Measurements from ENCODE around the gene ACACB.

ACACB gene

GRCh38 chr12:109258607-109259544, 142.5 kb downstream of the ACACB start:
- DNase-seq: no peak

- DNase-seq: no peak
These were observed 143.1 kb downstream of the ACACB start for GRCh38 chr12:109259545-109259895.

- DNase-seq: no peak
These were observed 144.7 kb downstream of the ACACB start for GRCh38 chr12:109261087-109261486.

- DNase-seq: no peak
These were observed 145.6 kb downstream of the ACACB start for GRCh38 chr12:109261939-109262338.

GRCh38 chr12:109263439-109263838, 147.1 kb downstream of the ACACB start:
- DNase-seq: no peak

GRCh38 chr12:109264095-109264942, 147.9 kb downstream of the ACACB start:
- peak; percentile 78 to 85 for DNase-seq

GRCh38 chr12:109264943-109265650, 148.7 kb downstream of the ACACB start:
- no peak for DNase-seq

- DNase-seq: no peak
These were observed 149.9 kb downstream of the ACACB start for GRCh38 chr12:109266106-109266879.

- DNase-seq: no peak
These were observed 151.0 kb downstream of the ACACB start for GRCh38 chr12:109267361-109267760.

GRCh38 chr12:109268896-109269295, 152.5 kb downstream of the ACACB start:
- no peak for DNase-seq

GRCh38 chr12:109269428-109269827, 153.0 kb downstream of the ACACB start:
- no peak for DNase-seq

GRCh38 chr12:109270494-109270893, 154.1 kb downstream of the ACACB start:
- DNase-seq: no peak

- DNase-seq: no peak
These were observed 155.0 kb downstream of the ACACB start for GRCh38 chr12:109271418-109271817.

- no peak for DNase-seq
These were observed 157.0 kb downstream of the ACACB start for GRCh38 chr12:109273354-109273753.

GRCh38 chr12:109274381-109274780, 158.0 kb downstream of the ACACB start:
- no peak for DNase-seq

GRCh38 chr12:109275173-109275572, 158.8 kb downstream of the ACACB start:
- no peak for DNase-seq

GRCh38 chr12:109276160-109276559, 159.8 kb downstream of the ACACB start:
- no peak for DNase-seq

- no peak for DNase-seq
These were observed 161.0 kb downstream of the ACACB start for GRCh38 chr12:109277255-109277898.

GRCh38 chr12:109277899-109278762, 161.7 kb downstream of the ACACB start:
- no peak for DNase-seq

GRCh38 chr12:109278912-109279311, 162.5 kb downstream of the ACACB start:
- DNase-seq: no peak

- DNase-seq: no peak
These were observed 163.1 kb downstream of the ACACB start for GRCh38 chr12:109279525-109279924.

Data from NCI-H2081 (cell line).